GM18909 (cell line): Measurements from ENCODE around the gene NOS1.
"Not testable (repeated sequence)": the region's sequence is repeated elsewhere in the genome, so short reads cannot be mapped to it uniquely, and the experiment has no call there.

ENCODE experiments used
- ATAC-seq: cut with Tn5 transposase; IDR thresholded peaks from one replicate; pipeline ENCODE4 v1.9.1; 2021; ENCODE audit warnings: mild to moderate bottlenecking; ENCODE audit not compliant: unreplicated experiment, poor library complexity

The NOS1 gene

GRCh38 chr12:117361347-117361751 lies at the start of gene NOS1:
TSS of gene NOS1 (minus strand) at chr12:117361626. CDS start at chr12:117331069, 30,557 bp downstream.
- no peak for ATAC-seq

GRCh38 chr12:117409286-117409685 lies 47.9 kb upstream of the NOS1 start:
- no peak for ATAC-seq

GRCh38 chr12:117408161-117408791 lies 46.9 kb upstream of the NOS1 start:
- no peak for ATAC-seq

- no peak for ATAC-seq
These were observed 43.5 kb upstream of the NOS1 start for GRCh38 chr12:117404940-117405339.

- no peak for ATAC-seq
These were observed 42.9 kb upstream of the NOS1 start for GRCh38 chr12:117404203-117404853.

- no peak for ATAC-seq
These were observed 42.2 kb upstream of the NOS1 start for GRCh38 chr12:117403586-117404139.

GRCh38 chr12:117402363-117402762 lies 40.9 kb upstream of the NOS1 start:
- no peak for ATAC-seq

- no peak for ATAC-seq
These were observed 39.5 kb upstream of the NOS1 start for GRCh38 chr12:117400912-117401311.

GRCh38 chr12:117398482-117398881 lies 37.1 kb upstream of the NOS1 start:
- ATAC-seq = not testable (repeated sequence)

- ATAC-seq = no peak
These were observed 34.3 kb upstream of the NOS1 start for GRCh38 chr12:117395766-117396165.

GRCh38 chr12:117394491-117394890 lies 33.1 kb upstream of the NOS1 start:
- no peak for ATAC-seq

GRCh38 chr12:117393656-117394055 lies 32.2 kb upstream of the NOS1 start:
- no peak for ATAC-seq

GRCh38 chr12:117390866-117391265 lies 29.4 kb upstream of the NOS1 start:
- ATAC-seq = no peak

- no peak for ATAC-seq
These were observed 27.6 kb upstream of the NOS1 start for GRCh38 chr12:117388951-117389446.

- ATAC-seq = no peak
These were observed 26.4 kb upstream of the NOS1 start for GRCh38 chr12:117387832-117388231.

GRCh38 chr12:117384735-117385134 lies 23.3 kb upstream of the NOS1 start:
- no peak for ATAC-seq

- no peak for ATAC-seq
These were observed 18.7 kb upstream of the NOS1 start for GRCh38 chr12:117380083-117380482.

GRCh38 chr12:117377758-117378157 lies 16.3 kb upstream of the NOS1 start:
- ATAC-seq = no peak

GRCh38 chr12:117370588-117370987 lies 9.2 kb upstream of the NOS1 start:
- no peak for ATAC-seq

- not testable (repeated sequence) for ATAC-seq
These were observed 8.6 kb upstream of the NOS1 start for GRCh38 chr12:117370000-117370399.

- ATAC-seq = no peak
These were observed 5.7 kb upstream of the NOS1 start for GRCh38 chr12:117367006-117367638.
